Ovary (tissue), 9 donors: ENCODE data around the gene POGZ. TPM values are rescaled to one million over a fixed set of nuclear protein-coding genes. Genes with fewer than 3 reads are reported as not detected.

Source experiments
- DNase-seq, 5 donors: peaks; one replicate each; pipeline ENCODE4 v3.0.0-alpha.2; 2019 to 2020
- H3K27ac ChIP-seq, 2 donors: fragments of 200-600 bp; one replicate each; pipeline versions ENCODE4 v1.5.1 to v1.8.0; 2019 to 2022
- H3K27me3 ChIP-seq: fragments of 200-600 bp; one replicate; pipeline ENCODE4 v1.8.0; 2022
- H3K36me3 ChIP-seq: fragments of 200-600 bp; sonication (generic); one replicate; pipeline ENCODE4 v1.5.1; 2019
- H3K4me1 ChIP-seq: one replicate; pipeline ENCODE4 v1.8.1; 2013; ENCODE audit warnings: mild to moderate bottlenecking, moderate library complexity; ENCODE audit not compliant: insufficient read depth
- H3K4me3 ChIP-seq: fragments of 200-600 bp; sonication (generic); one replicate; pipeline ENCODE4 v1.5.1; 2017
- H3K9me3 ChIP-seq, 2 donors: fragments of 200-600 bp in 1 of 2; sonication (generic) in 1 of 2; one replicate each; pipeline versions ENCODE4 v1.5.1 to v1.8.1; 2013 to 2019; ENCODE audit warnings: mild to moderate bottlenecking in 1 of 2, moderate library complexity in 1 of 2
- CTCF ChIP-seq, 3 donors: fragments of 450-650 bp in 2 of 3; fragments of 200-600 bp in 1 of 3; IDR thresholded peaks; one replicate each; pipeline versions ENCODE4 v1.5.1 to v1.8.0; 2016 to 2022; ENCODE audit warnings: antibody characterized with exemption in 3 of 3, mild to moderate bottlenecking in 1 of 3
- EP300 ChIP-seq: sonication (generic); formaldehyde crosslinking; IDR thresholded peaks from one replicate; pipeline ENCODE4 v1.6.1; 2017; ENCODE audit warnings: antibody characterized with exemption
- POLR2A ChIP-seq: fragments of 450-650 bp; IDR thresholded peaks from one replicate; pipeline ENCODE4 v1.6.1; 2017; ENCODE audit warnings: antibody characterized with exemption, mild to moderate bottlenecking, moderate library complexity
- WGBS, 3 donors: extraction: QIAGEN DNeasy Blood & Tissue Kit in 1 of 3; methylation state at CpG; one replicate each; pipeline versions ENCODE4 v1.1.5 to v1.1.7; 2013 to 2017; 5-methylcytosine and 5-hydroxymethylcytosine counted together
- intact Hi-C, 4 donors: fragments of 100-400 bp; cut with DNase I; formaldehyde crosslinking; loops; one replicate each; pipeline versions ENCODE4 v1.11.0 to v1.15.1; 2022 to 2023
- polyA plus RNA-seq, 2 donors: library from polyadenylated mRNA; stranded (reverse); fragments of 200-250 nt in 1 of 2; fragments of 350-450 nt in 1 of 2; fragmentation: Illumina TruSeq in 1 of 2; extraction: RNeasy Lipid Tissue Mini Kit (QIAGEN cat#74804) in 1 of 2; gene quantifications; one replicate each; pipeline ENCODE4 v1.2.3, GENCODE V29; 2013 to 2014
- total RNA-seq, 7 donors: library from RNA; depleted of rRNA in 2 of 7; stranded (reverse); fragments of >200 nt in 2 of 7; fragmentation: NEBNext Ultra II Directional in 3 of 7; extraction: Animal tissue kit (Norgen Biotek cat#: 25700) in 3 of 7; gene quantifications; one replicate each; pipeline versions ENCODE4 v1.1.0 to v1.2.4, GENCODE V29; 2016 to 2023
- donor health status: DM: no; HTN: no; CAD: no; lungs with moderate emphysema.
- donor health status: DM: no; HTN: no; CAD: no.
- donor health status: Bipolar disorder and iron deficiency.
- donor health status: DM: yes; HTN: yes; CAD: no.
- donor health status: DM: no; HTN: no; CAD: no.
- donor health status: DM: yes; HTN: yes; CAD: no.

The POGZ gene
- total and polyA plus RNA-seq, 9 donors, result 34.6 to 151 (median 104) TPM

GRCh38 chr1:151405187-151405951, 53.9 kb downstream of the POGZ start:
- no peak overlapping the region for H3K4me3 ChIP-seq
- no peaks in the 10 kb centered on the region for H3K4me1 ChIP-seq
- TF ChIP-seq POLR2A (no peak), CTCF (IDR thresholded peaks at IDR 0.05) (no peak), EP300 (no peak)
- no peaks in the 10 kb centered on the region for H3K36me3 ChIP-seq
- 77 to 83% (median 82%) methylated on average over 13 of the region's 13 CpGs for WGBS, 3 donors
- intact Hi-C loops, result no loop called here
- no peak overlapping the region for H3K27ac ChIP-seq
- H3K9me3 ChIP-seq, result no peaks in the 10 kb centered on the region
- no peaks in the 10 kb centered on the region for H3K27me3 ChIP-seq
- DNase-seq, result no peak

DNA sequence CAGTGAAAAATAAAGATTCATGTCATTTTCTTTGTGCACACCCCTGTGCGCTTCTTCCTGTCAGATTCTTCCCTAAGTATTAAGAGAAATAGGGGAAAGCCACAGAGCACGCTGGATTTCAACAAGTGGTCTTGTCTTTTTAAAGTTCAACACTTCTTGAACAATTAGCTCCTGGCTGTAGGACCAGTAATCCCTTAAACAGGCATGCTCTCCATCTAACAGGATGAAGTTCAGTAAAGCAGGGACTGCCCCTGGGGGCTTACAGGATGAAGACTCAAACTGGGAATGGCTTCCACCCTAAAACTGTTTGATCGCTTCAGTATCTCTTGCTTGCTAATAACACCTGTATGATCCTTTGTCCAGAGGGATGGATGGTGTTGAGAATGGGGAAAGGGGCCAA, 55.7 kb downstream of the POGZ start:
- no peak overlapping the region for H3K27ac ChIP-seq
- intact Hi-C loops, result loop anchor here in 1 of 4 donors (5.0 kb wide), 1 partner anchor 56 kb away; the partner anchor contains the start of gene RFX5
- no peaks in the 10 kb centered on the region for H3K36me3 ChIP-seq
- H3K9me3 ChIP-seq, result no peaks in the 10 kb centered on the region
- TF ChIP-seq POLR2A (no peak), CTCF (IDR thresholded peaks at IDR 0.05) (no peak), EP300 (no peak)
- no peak for DNase-seq
- no peak overlapping the region for H3K4me3 ChIP-seq
- peaks cover 4% of the 10 kb centered on the region for H3K4me1 ChIP-seq
- H3K27me3 ChIP-seq, result no peaks in the 10 kb centered on the region
- WGBS, 3 donors, result 76 to 90% (median 79%) methylated on average over 3 of the region's 3 CpGs

- no peak for DNase-seq
- no peaks in the 10 kb centered on the region for H3K36me3 ChIP-seq
- no peak overlapping the region for H3K4me3 ChIP-seq
- 51 to 63% (median 61%) methylated on average over 2 of the region's 2 CpGs for WGBS, 3 donors
- H3K9me3 ChIP-seq, result no peaks in the 10 kb centered on the region
- H3K27me3 ChIP-seq, result no peaks in the 10 kb centered on the region
- intact Hi-C loops, result loop anchor here in 1 of 4 donors (5.0 kb wide), 1 partner anchor 55 kb away; the partner anchor contains the start of gene RFX5
- no peak overlapping the region for H3K27ac ChIP-seq
- no peak for TF ChIP-seq EP300
- TF ChIP-seq POLR2A, result no peak
- TF ChIP-seq CTCF (IDR thresholded peaks at IDR 0.05), result no peak
- H3K4me1 ChIP-seq, result peaks cover 4% of the 10 kb centered on the region
Observed at GRCh38 chr1:151402764-151403163, 56.5 kb downstream of the POGZ start.

- Histone ChIP-seq H3K27ac (no peak overlapping the region), H3K36me3 (no peaks in the 10 kb centered on the region), H3K9me3 (no peaks in the 10 kb centered on the region), H3K4me1 (peaks cover 4% of the 10 kb centered on the region), H3K4me3 (no peak overlapping the region), H3K27me3 (no peaks in the 10 kb centered on the region)
- 64 to 70% (median 70%) methylated on average over 2 of the region's 2 CpGs for WGBS, 3 donors
- intact Hi-C loops, result loop anchor here in 1 of 4 donors (5.0 kb wide), 1 partner anchor 55 kb away; the partner anchor contains the start of gene RFX5
- no peak for TF ChIP-seq EP300
- no peak for TF ChIP-seq CTCF (IDR thresholded peaks at IDR 0.05)
- TF ChIP-seq POLR2A, result no peak
- DNase-seq, result no peak
Observed at GRCh38 chr1:151401860-151402259, 57.4 kb downstream of the POGZ start.
